ENCODE measurements around the gene CNOT11.
"Not testable (repeated sequence)": the region's sequence is repeated elsewhere in the genome, so short reads cannot be mapped to it uniquely, and the experiment has no call there.

CNOT11 gene

GRCh38 chr2:101311696-101312017, 59.0 kb downstream of the CNOT11 start:
- no peak for DNase-seq

GRCh38 chr2:101316568-101316967, 63.9 kb downstream of the CNOT11 start:
- not testable (repeated sequence) for DNase-seq

Measured in T1000 (cell line).